ENCODE measurements around the gene TCTN2. TPM values are rescaled to one million over a fixed set of nuclear protein-coding genes. Genes with fewer than 3 reads are reported as not detected.

Gene TCTN2
- total and polyA plus RNA-seq, 10 of the 15 experiments (the other 5 are each of a cell fraction or from before 2014, with no cell fraction given): 0.55 to 5.5 (median 3.3) TPM

DNA sequence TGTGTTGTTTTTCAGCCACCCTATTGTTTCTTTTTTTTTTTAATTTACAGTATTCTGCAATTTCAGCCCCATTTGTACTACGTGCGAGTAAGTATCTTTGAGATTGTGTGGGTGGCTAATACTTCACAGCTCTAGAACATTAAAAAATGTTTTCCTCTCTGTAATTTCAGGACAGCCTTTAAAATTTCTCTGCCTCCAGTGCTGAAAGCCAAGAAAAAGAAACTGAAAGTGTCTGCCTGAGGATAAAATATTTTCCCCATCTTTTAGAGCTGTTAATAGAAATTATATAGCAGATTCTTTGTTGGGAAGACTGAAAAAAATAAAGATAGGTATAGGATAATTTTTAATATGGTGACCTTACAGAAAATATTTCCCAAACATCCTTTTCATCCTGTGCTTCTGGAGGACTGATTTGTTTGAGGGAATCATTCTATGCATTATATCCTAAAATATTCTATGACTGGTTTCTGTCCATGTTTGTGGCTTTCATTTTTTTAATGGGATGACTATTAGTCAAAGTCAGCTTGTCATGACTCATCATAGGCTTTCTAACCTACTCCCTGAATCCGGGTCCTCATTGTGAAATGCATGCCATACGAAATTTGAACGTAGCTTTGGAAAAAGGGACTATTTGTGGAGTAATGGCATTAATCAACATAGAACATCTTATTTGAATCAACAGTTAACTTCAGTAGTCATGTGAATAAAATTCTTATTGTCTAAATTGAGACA is 10.8 kb upstream of the TCTN2 start (continued):
- TF ChIP-seq, protein P1, sequence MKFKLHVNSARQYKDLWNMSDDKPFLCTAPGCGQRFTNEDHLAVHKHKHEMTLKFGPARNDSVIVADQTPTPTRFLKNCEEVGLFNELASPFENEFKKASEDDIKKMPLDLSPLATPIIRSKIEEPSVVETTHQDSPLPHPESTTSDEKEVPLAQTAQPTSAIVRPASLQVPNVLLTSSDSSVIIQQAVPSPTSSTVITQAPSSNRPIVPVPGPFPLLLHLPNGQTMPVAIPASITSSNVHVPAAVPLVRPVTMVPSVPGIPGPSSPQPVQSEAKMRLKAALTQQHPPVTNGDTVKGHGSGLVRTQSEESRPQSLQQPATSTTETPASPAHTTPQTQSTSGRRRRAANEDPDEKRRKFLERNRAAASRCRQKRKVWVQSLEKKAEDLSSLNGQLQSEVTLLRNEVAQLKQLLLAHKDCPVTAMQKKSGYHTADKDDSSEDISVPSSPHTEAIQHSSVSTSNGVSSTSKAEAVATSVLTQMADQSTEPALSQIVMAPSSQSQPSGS (IDR thresholded peaks at IDR 0.05; ENCODE audit: low read length): peak; percentile 72
- TF ChIP-seq RFX5 (IDR thresholded peaks at IDR 0.05; ENCODE audit: low read depth, low read length) (no peak), BACH1 (IDR thresholded peaks at IDR 0.05; ENCODE audit: borderline replicate concordance) (no peak), TCF3 (IDR thresholded peaks at IDR 0.05; ENCODE audit: borderline replicate concordance, insufficient read depth, low read depth, low read length) (no peak), FOXK2 (IDR thresholded peaks at IDR 0.05) (no peak), CREB1 (IDR thresholded peaks at IDR 0.05; ENCODE audit: low read depth) (no peak; the same call in 1 of the 2 replicates), DPF2 (IDR thresholded peaks at IDR 0.05) (no peak), FOXM1 (IDR thresholded peaks at IDR 0.05; ENCODE audit: low read depth, low read length) (peak; percentile 59; the same call in 1 of the 2 replicates), RELA (IDR thresholded peaks at IDR 0.05; ENCODE audit: borderline replicate concordance, partially characterized antibody) (no peak), EED (IDR thresholded peaks at IDR 0.05; ENCODE audit: low read depth) (peak; percentile 58; the same call in 1 of the 2 replicates), MEF2A (IDR thresholded peaks at IDR 0.05; ENCODE audit: insufficient read depth, low read depth, low read length) (peak; percentile 77), CBFB (IDR thresholded peaks at IDR 0.05; ENCODE audit: low read depth) (no peak), EGR1 (IDR thresholded peaks at IDR 0.05; ENCODE audit: borderline replicate concordance in 1 of 2, low read depth in 2 of 2, low read length in 2 of 2) (no peak), FOS (IDR thresholded peaks at IDR 0.05; ENCODE audit: borderline replicate concordance, extremely low read depth, insufficient read length) (no peak), ZZZ3 (IDR thresholded peaks at IDR 0.05; ENCODE audit: control insufficient read depth, insufficient read length, low read depth) (no peak), NBN (IDR thresholded peaks at IDR 0.05) (no peak), PML (IDR thresholded peaks at IDR 0.05; ENCODE audit: low read length) (no peak), CREM (IDR thresholded peaks at IDR 0.05; ENCODE audit: low read depth) (0 out of 2 replicates have a peak, but pooled peaks have one; percentile 17), NFIC (IDR thresholded peaks at IDR 0.05; ENCODE audit: low read depth, low read length) (peak; percentile 81), STAT1 (conservative IDR thresholded peaks at IDR 0.05) (no peak), RUNX3 (IDR thresholded peaks at IDR 0.05; ENCODE audit: low read length) (peak; percentile 84)
- TF ChIP-seq, protein P2, sequence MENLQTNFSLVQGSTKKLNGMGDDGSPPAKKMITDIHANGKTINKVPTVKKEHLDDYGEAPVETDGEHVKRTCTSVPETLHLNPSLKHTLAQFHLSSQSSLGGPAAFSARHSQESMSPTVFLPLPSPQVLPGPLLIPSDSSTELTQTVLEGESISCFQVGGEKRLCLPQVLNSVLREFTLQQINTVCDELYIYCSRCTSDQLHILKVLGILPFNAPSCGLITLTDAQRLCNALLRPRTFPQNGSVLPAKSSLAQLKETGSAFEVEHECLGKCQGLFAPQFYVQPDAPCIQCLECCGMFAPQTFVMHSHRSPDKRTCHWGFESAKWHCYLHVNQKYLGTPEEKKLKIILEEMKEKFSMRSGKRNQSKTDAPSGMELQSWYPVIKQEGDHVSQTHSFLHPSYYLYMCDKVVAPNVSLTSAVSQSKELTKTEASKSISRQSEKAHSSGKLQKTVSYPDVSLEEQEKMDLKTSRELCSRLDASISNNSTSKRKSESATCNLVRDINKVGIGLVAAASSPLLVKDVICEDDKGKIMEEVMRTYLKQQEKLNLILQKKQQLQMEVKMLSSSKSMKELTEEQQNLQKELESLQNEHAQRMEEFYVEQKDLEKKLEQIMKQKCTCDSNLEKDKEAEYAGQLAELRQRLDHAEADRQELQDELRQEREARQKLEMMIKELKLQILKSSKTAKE (IDR thresholded peaks at IDR 0.05; ENCODE audit: low read depth, poor library complexity, severe bottlenecking): no peak
- TF ChIP-seq, protein P3, sequence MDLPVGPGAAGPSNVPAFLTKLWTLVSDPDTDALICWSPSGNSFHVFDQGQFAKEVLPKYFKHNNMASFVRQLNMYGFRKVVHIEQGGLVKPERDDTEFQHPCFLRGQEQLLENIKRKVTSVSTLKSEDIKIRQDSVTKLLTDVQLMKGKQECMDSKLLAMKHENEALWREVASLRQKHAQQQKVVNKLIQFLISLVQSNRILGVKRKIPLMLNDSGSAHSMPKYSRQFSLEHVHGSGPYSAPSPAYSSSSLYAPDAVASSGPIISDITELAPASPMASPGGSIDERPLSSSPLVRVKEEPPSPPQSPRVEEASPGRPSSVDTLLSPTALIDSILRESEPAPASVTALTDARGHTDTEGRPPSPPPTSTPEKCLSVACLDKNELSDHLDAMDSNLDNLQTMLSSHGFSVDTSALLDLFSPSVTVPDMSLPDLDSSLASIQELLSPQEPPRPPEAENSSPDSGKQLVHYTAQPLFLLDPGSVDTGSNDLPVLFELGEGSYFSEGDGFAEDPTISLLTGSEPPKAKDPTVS (IDR thresholded peaks at IDR 0.05; ENCODE audit: low read depth, low read length): no peak
- TF ChIP-seq, protein P4, sequence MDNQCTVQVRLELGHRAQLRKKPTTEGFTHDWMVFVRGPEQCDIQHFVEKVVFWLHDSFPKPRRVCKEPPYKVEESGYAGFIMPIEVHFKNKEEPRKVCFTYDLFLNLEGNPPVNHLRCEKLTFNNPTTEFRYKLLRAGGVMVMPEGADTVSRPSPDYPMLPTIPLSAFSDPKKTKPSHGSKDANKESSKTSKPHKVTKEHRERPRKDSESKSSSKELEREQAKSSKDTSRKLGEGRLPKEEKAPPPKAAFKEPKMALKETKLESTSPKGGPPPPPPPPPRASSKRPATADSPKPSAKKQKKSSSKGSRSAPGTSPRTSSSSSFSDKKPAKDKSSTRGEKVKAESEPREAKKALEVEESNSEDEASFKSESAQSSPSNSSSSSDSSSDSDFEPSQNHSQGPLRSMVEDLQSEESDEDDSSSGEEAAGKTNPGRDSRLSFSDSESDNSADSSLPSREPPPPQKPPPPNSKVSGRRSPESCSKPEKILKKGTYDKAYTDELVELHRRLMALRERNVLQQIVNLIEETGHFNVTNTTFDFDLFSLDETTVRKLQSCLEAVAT (IDR thresholded peaks at IDR 0.05): no peak
- TF ChIP-seq, protein P5, sequence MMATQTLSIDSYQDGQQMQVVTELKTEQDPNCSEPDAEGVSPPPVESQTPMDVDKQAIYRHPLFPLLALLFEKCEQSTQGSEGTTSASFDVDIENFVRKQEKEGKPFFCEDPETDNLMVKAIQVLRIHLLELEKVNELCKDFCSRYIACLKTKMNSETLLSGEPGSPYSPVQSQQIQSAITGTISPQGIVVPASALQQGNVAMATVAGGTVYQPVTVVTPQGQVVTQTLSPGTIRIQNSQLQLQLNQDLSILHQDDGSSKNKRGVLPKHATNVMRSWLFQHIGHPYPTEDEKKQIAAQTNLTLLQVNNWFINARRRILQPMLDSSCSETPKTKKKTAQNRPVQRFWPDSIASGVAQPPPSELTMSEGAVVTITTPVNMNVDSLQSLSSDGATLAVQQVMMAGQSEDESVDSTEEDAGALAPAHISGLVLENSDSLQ (IDR thresholded peaks at IDR 0.05): peak; percentile 74
